Measurements from ENCODE around the gene CEP162.
"Not testable (repeated sequence)": the region's sequence is repeated elsewhere in the genome, so short reads cannot be mapped to it uniquely, and the experiment has no call there.

The CEP162 gene

DNA sequence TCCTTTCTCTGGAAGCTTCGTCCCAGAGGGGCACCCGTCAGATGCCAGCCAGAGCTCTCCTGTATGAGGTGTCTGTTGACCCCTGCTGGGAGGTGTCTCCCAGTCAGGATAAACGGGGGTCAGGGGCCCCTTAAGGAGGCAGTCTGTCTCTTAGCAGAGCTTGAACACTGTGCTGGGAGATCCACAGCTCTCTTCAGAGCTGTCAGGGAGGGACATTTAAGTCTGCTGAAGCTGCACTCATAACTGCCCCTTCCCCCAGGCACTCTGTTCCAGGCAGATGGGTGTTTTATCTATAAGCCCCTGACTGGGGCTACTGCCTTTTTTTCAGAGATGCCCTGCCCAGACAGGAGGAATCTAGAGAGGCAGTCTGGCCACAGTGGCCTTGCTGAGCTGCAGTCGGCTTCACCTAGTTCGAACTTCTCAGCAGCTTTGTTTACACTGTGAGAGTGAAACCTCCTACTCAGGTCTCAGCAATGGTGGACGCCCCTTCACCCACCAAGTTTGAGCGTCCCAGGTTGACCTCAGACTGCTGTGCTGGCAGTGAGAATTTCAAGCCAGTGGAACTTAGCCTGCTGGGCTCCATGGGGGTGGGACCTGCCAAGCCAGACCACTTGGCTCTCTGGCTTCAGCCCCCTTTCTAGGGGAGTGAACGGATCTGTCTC, 112.4 kb downstream of the CEP162 start:
- H3K4me3 Mint-ChIP-seq = not testable (repeated sequence)

GRCh38 chr6:84111351-84111750, 116.1 kb downstream of the CEP162 start:
- H3K4me3 Mint-ChIP-seq; ATAC-seq (replicated peaks); H3K9me3 Mint-ChIP-seq; H3K4me1 Mint-ChIP-seq (ENCODE audit: low read depth in 2 of 2); H3K27ac Mint-ChIP-seq; DNase-seq; H3K36me3 Mint-ChIP-seq (ENCODE audit: insufficient read depth): not testable (repeated sequence)
- peaks cover 20 to 42% of the 10 kb centered on the region in 2 donors for H3K27me3 Mint-ChIP-seq

More for the DNA sequence above, 112.4 kb downstream of the CEP162 start:
- DNase-seq; H3K27ac Mint-ChIP-seq; H3K4me1 Mint-ChIP-seq (ENCODE audit: low read depth in 2 of 2); H3K36me3 Mint-ChIP-seq (ENCODE audit: insufficient read depth); H3K9me3 Mint-ChIP-seq; ATAC-seq (replicated peaks): not testable (repeated sequence)
- peaks cover 20 to 37% of the 10 kb centered on the region in 2 donors for H3K27me3 Mint-ChIP-seq

DNA sequence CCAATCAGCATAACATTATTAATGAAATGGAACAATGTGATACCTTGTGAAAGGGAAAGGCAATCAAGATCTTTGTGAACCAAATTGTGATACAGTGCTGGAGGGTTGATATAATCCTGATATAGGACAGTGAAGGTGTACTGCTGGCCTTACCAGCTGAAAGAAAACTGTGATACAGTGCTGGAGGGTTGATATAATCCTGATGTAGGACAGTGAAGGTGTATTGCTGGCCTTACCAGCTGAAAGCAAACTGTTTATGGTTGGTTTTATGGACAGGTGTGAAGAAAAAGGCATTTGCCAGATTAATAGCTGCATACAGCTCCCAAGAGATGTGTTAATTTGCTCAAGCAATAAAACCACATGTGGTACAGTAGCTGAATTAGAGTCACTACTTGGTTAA, 119.9 kb downstream of the CEP162 start:
- DNase-seq (no peak), ATAC-seq (replicated peaks) (no peak)
- no peak overlapping the region for H3K4me3 Mint-ChIP-seq
- H3K9me3 Mint-ChIP-seq = peaks cover 0 to 2% of the 10 kb centered on the region in 2 donors
- no peaks in the 10 kb centered on the region for H3K36me3 Mint-ChIP-seq (ENCODE audit: insufficient read depth)
- no peak overlapping the region for H3K27ac Mint-ChIP-seq
- peaks cover 12 to 18% of the 10 kb centered on the region in 2 donors for H3K27me3 Mint-ChIP-seq
- no peaks in the 10 kb centered on the region for H3K4me1 Mint-ChIP-seq (ENCODE audit: low read depth in 2 of 2)

DNA sequence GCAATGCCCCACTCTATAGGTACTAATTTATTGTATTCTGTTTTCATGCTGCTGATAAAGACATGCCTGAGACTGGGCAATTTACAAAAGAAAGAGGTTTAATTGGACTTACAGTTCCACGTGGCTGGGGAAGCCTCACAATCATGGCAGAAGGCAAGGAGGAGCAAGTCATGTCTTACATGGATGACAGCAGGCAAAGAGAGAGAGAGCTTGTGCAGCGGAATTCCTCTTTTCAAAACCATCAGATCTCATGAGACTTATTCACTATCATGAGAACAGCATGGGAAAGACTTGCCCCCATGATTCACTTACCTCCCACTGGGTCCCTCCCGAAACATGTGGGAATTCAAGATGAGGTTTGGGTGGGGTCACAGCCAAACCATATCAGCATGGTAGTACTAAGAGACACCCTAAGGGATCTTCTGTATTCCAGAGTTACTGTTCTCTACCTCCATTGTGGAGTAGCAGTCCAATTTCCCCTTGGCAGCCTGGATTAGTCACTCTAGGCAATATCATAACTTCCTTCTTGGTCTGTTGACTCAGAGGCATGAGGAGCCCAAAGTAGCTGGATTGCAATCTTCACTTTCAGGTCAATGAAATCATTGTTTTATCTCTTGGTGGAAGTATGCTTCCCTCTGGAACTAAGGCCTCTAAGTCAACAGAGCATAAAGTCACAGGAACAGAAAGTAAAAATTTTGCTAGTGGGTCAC, 122.1 kb downstream of the CEP162 start:
- peaks cover 20 to 26% of the 10 kb centered on the region in 2 donors for H3K27me3 Mint-ChIP-seq
- ATAC-seq (replicated peaks); H3K36me3 Mint-ChIP-seq (ENCODE audit: insufficient read depth); H3K9me3 Mint-ChIP-seq; DNase-seq; H3K27ac Mint-ChIP-seq; H3K4me3 Mint-ChIP-seq; H3K4me1 Mint-ChIP-seq (ENCODE audit: low read depth in 2 of 2): not testable (repeated sequence)

DNA sequence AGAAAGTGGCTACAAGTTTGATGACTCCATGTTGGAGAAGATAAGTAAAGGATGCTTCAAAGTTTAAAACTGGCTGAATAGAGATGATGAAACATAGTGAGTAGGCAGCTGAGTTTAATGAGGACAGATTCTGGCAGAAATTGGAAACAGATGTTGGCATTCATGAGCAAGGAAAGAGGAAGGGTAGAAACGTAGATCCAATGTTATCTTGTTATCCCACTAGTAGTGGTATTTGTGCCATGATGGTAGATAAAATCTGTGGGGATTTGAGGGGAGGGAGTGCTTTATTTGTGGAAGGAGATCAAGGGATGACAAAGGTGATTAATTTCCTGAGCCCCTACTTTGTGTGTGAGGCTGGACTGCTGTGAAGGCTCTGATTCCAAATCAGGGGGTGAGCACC, 124.4 kb downstream of the CEP162 start:
- DNase-seq (no peak), ATAC-seq (replicated peaks) (no peak)
- Mint-ChIP-seq H3K4me1 (ENCODE audit: low read depth in 2 of 2) (no peaks in the 10 kb centered on the region), H3K4me3 (no peak overlapping the region), H3K27ac (no peak overlapping the region), H3K27me3 (peaks cover 16 to 31% of the 10 kb centered on the region in 2 donors), H3K36me3 (ENCODE audit: insufficient read depth) (no peaks in the 10 kb centered on the region), H3K9me3 (no peaks in the 10 kb centered on the region)

DNA sequence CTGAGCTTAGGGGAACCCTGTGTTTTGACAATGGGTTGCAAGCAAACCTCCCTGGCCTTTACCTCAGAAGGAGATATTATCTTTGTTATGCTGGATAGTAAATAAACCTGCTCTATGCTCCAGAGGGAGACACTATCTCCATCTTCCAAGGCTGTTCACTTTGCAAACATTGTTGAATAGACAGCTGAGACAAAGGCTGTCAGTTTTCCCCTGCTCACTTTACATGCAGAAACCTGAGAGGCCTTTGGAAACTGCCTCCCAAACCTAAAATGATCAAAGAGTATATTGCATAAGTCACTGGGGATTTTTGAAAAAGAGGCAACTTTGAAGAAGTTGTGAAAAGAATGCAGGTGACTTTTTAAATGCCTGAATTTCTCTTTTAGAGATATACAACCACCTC, 132.3 kb downstream of the CEP162 start:
- Mint-ChIP-seq H3K36me3 (ENCODE audit: insufficient read depth) (no peaks in the 10 kb centered on the region), H3K4me3 (no peak overlapping the region)

DNA sequence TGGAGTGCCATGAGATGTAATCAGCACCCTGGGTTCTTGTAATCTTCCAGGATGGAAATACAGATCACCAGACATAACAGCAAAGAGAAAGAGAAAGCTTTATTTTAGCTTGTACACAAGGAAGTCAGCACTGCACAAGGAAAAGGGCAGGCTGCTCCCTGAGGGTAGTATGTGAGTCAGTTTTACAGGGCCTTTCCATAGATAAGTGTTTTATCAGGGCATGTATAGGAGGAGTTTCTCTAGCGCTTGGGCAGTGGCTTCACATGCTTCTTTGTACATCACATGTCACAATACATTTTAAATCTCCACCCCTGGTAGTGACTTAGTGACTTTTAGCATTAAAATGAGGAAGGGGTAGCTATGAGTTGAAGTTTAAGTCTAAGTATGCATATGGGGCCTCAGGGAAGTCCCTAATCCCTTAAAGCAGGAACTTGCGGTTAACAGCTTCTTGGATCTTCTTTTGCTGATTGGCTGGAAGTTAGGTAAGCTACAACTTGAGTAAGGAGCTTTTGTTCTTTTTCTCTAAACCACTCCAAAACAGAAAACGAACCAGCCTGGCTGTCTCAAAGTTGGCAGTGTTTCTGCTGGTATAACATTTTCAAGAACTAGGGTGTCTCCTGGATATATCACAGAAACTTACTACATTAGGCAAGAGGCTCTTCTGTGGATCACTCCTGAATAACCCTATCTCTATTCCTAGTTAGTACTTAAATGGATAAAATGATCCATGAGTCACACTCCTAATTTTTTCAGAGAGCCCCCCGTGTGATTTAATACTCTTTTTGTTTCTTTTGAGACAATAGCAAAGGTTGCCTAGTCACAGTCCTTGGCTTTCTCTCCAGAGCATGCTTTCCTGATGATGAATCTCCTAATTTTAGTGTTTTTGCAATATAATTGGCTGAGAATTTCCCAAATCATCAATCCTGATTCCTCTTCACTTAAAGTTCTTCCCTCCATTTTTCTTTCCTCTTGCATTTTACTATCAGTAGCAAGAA, 133.7 kb downstream of the CEP162 start:
- DNase-seq = no peak
- no peak for ATAC-seq (replicated peaks)
- no peaks in the 10 kb centered on the region for H3K4me1 Mint-ChIP-seq (ENCODE audit: low read depth in 2 of 2)

More for the DNA sequence above, 132.3 kb downstream of the CEP162 start:
- H3K27me3 Mint-ChIP-seq = peaks cover 4 to 12% of the 10 kb centered on the region in 2 donors
- no peak overlapping the region for H3K27ac Mint-ChIP-seq
- no peaks in the 10 kb centered on the region for H3K9me3 Mint-ChIP-seq
- ATAC-seq (replicated peaks) (no peak), DNase-seq (no peak)
- H3K4me1 Mint-ChIP-seq (ENCODE audit: low read depth in 2 of 2) = no peaks in the 10 kb centered on the region

DNA sequence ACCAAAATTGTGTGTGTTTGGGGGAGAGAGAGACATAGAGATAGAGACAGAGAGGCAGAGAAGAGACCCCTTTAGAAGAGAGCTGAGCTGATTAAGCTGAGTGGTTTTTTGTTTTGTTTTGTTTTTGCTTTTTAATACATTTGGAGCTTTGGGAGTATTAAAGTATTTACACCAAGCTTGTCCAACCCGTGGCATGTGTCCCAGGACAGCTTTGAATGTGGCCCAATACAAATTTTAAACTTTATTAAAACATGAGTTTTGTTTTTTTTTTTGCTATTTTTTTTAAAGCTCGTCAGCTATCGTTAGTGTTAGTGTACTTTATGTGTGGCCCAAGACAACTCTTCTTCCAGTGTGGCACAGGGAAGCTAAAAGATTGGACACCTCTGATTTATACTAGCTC, 137.9 kb downstream of the CEP162 start:
- DNase-seq = no peak
- Mint-ChIP-seq H3K27me3 (peaks cover 7 to 16% of the 10 kb centered on the region in 2 donors), H3K36me3 (ENCODE audit: insufficient read depth) (no peaks in the 10 kb centered on the region), H3K9me3 (no peaks in the 10 kb centered on the region), H3K4me3 (no peak overlapping the region), H3K4me1 (ENCODE audit: low read depth in 2 of 2) (no peaks in the 10 kb centered on the region), H3K27ac (no peak overlapping the region)
- no peak for ATAC-seq (replicated peaks)

More for the DNA sequence above, 133.7 kb downstream of the CEP162 start:
- no peak overlapping the region for H3K27ac Mint-ChIP-seq
- no peaks in the 10 kb centered on the region for H3K9me3 Mint-ChIP-seq
- peaks cover 4 to 9% of the 10 kb centered on the region in 2 donors for H3K27me3 Mint-ChIP-seq
- H3K36me3 Mint-ChIP-seq (ENCODE audit: insufficient read depth) = no peaks in the 10 kb centered on the region
- H3K4me3 Mint-ChIP-seq = no peak overlapping the region

GRCh38 chr6:84089081-84089480, 138.4 kb downstream of the CEP162 start:
- no peaks in the 10 kb centered on the region for H3K9me3 Mint-ChIP-seq
- H3K36me3 Mint-ChIP-seq (ENCODE audit: insufficient read depth) = no peaks in the 10 kb centered on the region
- no peaks in the 10 kb centered on the region for H3K4me1 Mint-ChIP-seq (ENCODE audit: low read depth in 2 of 2)
- DNase-seq (no peak), ATAC-seq (replicated peaks) (no peak)
- H3K4me3 Mint-ChIP-seq = no peak overlapping the region
- H3K27ac Mint-ChIP-seq = no peak overlapping the region
- peaks cover 5 to 16% of the 10 kb centered on the region in 2 donors for H3K27me3 Mint-ChIP-seq

DNA sequence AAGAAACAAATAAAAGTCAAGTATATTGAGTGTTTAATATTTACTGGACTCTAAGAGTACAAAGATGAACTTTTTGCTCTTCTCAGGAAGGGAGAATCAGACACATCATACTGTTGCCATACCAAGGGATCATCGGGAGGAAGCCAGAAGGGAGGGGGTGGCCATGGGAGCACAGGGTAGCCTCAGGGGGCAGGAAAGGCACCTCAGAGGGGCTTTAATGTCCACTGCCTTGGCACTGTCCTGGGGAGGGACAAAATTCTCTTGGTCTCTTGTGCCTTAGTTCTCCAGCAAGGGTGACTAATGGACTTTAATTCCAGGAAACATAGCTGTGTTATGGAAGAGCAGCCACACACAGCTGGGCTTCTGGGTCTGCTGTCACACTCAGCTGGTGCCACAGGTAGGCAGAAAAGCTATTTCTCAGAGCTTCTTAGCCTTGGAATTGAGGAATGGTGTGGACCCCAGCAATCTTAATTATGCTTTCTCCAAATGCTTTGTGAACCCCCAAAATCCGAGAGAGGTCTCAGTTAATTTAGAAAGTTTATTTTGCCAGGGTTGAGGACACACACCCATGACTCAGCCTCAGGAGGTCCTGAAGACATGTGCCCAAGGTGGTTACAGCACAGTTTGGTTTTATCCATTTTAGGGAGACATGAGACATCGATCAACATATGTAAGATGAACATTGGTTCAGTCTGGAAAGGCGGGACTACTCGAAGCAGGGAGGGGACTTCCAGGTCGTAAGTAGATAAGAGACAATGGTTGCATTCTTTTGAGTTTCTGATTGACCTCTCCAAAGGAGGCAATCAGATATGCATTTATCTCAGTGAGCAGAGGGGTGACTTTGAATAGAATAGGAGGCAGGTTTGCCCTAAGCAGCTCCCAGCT, 140.7 kb downstream of the CEP162 start:
- Mint-ChIP-seq H3K9me3 (no peaks in the 10 kb centered on the region), H3K27me3 (peaks cover 8 to 25% of the 10 kb centered on the region in 2 donors), H3K36me3 (ENCODE audit: insufficient read depth) (no peaks in the 10 kb centered on the region), H3K27ac (no peak overlapping the region), H3K4me3 (no peak overlapping the region), H3K4me1 (ENCODE audit: low read depth in 2 of 2) (no peaks in the 10 kb centered on the region)
- ATAC-seq (replicated peaks) = no peak
- DNase-seq = no peak

DNA sequence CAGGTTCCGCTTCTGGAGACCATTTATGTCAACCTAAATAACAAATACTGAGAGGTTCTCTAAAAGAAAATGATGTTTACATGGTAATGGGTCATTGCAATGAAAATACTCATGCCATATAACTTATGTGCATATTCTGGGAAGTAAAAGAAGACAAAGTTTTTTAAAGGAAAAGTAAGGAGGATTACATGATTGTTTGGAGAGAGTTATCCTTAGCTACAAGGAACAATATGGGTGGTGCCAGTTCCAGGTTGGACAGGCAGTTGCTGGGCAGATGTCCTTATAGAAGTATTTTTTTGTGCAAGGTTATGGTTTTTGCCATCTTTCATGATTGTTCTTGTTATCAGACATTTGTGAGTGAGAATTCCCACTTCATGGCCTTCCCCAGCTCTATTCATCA, 141.4 kb downstream of the CEP162 start:
- no peaks in the 10 kb centered on the region for H3K4me1 Mint-ChIP-seq (ENCODE audit: low read depth in 2 of 2)
- no peaks in the 10 kb centered on the region for H3K9me3 Mint-ChIP-seq
- ATAC-seq (replicated peaks) (no peak), DNase-seq (no peak)
- H3K27ac Mint-ChIP-seq = no peak overlapping the region
- peaks cover 11 to 25% of the 10 kb centered on the region in 2 donors for H3K27me3 Mint-ChIP-seq
- no peaks in the 10 kb centered on the region for H3K36me3 Mint-ChIP-seq (ENCODE audit: insufficient read depth)
- H3K4me3 Mint-ChIP-seq = no peak overlapping the region

- DNase-seq; ATAC-seq (replicated peaks); H3K36me3 Mint-ChIP-seq (ENCODE audit: insufficient read depth); H3K4me1 Mint-ChIP-seq (ENCODE audit: low read depth in 2 of 2); H3K27ac Mint-ChIP-seq; H3K9me3 Mint-ChIP-seq; H3K4me3 Mint-ChIP-seq: not testable (repeated sequence)
- H3K27me3 Mint-ChIP-seq = peaks cover 11 to 25% of the 10 kb centered on the region in 2 donors
Measured at GRCh38 chr6:84084705-84085104, 142.7 kb downstream of the CEP162 start.
